G401 (cell line): ENCODE data around the gene CIART. TPM values are rescaled to one million over a fixed set of nuclear protein-coding genes. Genes with fewer than 3 reads are reported as not detected.

Experiments used
- DNase-seq: peaks from one replicate; pipeline ENCODE4 v3.0.0-alpha.2; 2015; ENCODE audit warnings: low spot score
- in situ Hi-C: cut with HindIII; loops from 2 replicates; pipeline ENCODE4 v1.10.0; 2016; ENCODE audit warnings: low sequenced_read_pairs, mixed read lengths
- total RNA-seq: library from RNA; depleted of rRNA; stranded (reverse); fragments of >200 nt; shearing (Covaris generic); gene quantifications from 2 replicates; pipeline ENCODE4 v1.2.3, GENCODE V29; 2014

The CIART gene
- total RNA-seq, 1 experiment from 2014 or later = 11.7 TPM

DNA sequence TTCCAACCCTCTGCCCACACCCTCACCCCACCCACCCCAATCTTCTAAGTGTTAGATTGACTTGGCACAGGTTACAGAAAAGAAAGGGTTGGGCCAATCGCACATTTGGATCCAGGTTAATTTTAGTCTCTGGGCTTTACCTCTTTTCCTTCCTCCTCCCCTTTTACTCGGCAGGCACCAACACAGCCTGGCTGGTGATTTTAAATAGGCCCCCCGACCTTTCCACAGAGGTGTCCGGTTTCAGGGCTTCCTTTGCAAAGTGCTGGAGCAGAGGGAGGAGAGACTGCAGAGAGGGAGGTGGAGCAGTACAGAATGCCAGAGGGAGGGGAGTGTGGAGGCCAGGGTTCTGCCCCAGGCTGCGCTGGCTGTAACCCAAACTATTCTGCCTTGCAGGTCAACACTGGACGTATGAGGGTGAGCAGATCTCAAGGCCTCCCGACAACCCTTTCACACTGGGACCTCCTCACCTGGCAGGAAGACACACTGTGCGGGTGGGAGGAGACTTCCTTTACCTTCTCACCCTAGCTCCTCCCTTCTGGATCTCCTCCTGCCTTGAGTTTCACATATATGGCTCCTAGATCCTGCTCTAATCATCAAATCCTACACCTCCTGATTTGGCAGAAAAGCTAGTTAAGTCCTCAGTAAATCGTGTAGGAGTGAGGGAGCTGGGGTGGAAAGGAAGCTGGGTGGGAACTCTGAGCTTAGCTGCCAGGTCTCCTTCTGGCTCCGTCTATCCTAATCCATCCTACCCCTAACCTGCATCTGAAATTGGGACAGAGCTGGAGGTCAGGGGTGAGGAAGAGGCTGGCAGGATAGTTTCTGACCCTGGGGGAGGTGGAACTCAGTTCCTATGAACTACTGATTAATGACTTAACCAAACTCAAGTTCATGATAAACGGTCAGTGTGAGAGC lies 22.3 kb upstream of the CIART start:
- in situ Hi-C loops = no loop called here
- peak; percentile 45 for DNase-seq

DNA sequence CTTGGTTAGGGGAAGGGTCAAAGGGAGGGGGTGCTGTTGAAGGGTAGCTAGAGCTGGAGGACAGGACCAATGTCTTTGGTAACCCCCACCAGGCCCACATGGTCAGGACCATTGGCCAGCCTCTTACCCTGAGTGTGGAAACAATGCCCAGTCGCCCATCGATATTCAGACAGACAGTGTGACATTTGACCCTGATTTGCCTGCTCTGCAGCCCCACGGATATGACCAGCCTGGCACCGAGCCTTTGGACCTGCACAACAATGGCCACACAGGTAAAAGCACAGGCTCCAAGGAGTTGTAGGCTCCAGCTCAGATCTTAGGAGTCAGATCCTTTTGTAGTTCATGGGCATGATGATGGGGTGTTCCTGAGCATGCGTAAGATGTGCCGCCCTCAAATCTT lies 21.0 kb upstream of the CIART start:
- in situ Hi-C loops = no loop called here
- no peak for DNase-seq

DNA sequence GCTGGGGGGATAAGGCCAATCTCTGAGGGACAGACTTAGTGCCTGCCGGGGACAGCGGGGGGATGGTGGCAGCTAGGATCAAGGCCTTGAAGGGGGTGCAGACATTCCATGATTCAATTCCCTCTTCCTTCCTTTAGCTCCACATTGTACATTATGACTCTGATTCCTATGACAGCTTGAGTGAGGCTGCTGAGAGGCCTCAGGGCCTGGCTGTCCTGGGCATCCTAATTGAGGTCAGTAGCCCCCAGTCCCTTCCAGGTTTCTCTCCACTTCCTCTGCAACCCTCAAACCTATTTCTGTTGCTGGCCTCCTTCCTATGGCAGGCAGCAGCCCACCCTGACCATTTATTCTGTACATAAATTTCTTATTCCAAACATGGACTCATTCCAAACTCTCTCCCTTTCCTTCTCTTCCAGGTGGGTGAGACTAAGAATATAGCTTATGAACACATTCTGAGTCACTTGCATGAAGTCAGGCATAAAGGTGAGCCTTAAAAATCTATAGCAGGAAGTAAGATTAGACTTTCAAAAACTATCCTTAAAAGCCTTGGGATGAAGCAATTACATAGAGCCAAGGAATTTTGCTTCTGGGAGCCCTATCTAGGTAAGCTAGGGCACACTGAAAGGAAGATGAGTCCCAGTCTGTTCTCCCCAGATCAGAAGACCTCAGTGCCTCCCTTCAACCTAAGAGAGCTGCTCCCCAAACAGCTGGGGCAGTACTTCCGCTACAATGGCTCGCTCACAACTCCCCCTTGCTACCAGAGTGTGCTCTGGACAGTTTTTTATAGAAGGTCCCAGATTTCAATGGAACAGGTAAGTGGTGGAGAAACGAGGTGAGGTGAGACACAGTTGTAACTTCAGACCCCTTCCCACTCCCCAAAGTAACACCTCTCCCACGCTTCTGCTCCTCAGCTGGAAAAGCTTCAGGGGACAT lies 19.7 kb upstream of the CIART start:
- no peak for DNase-seq
- in situ Hi-C loops = no loop called here

GRCh38 chr1:150263549-150263948 lies 18.8 kb upstream of the CIART start:
- in situ Hi-C loops = no loop called here

GRCh38 chr1:150267896-150268295 lies 14.5 kb upstream of the CIART start:
- DNase-seq = no peak
- in situ Hi-C loops = no loop called here

More at GRCh38 chr1:150263549-150263948, 18.8 kb upstream of the CIART start:
- DNase-seq = no peak

GRCh38 chr1:150268340-150268704 lies 14.0 kb upstream of the CIART start:
- DNase-seq = no peak
- in situ Hi-C loops = no loop called here

DNA sequence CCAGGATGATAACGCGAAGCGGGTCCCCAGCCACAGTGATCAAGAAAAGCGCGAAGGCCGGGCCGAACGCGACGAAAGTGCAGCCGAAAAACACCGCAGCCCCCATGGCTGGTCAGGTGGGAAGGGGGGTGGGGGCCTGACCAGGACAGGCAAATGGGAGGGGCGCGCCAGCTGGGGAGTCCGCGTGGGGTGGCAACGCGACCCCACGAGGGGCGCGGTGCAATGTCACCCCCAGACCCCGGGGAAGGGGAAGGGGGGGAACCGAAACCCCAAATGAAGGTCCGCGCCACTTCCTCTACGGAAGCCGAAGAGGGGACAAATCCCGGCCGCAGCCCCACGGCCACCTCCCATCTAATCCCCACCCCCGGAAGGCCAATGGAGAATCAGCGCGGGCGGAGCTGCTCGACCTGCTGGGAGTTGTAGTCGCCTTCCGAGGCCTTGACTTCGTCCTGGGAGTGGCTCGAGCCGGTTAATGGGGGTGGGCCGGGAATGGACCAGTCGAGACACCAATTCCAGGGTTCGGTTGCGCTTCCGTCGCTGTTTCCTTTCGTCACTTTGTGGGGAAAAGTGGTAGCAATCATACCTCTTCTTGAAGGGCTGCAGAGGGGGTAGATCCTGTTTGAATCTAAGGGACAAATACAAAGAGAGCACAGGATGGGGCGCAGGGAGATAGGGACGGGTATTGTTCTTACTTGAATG lies 13.5 kb upstream of the CIART start, which contains the start of gene APH1A:
APH1A (minus strand) TSS at position 312 of the 699 bp plus-strand sequence; CDS start at position 106, 206 bp downstream.
- in situ Hi-C loops = no loop called here
- peak; percentile 98 for DNase-seq

DNA sequence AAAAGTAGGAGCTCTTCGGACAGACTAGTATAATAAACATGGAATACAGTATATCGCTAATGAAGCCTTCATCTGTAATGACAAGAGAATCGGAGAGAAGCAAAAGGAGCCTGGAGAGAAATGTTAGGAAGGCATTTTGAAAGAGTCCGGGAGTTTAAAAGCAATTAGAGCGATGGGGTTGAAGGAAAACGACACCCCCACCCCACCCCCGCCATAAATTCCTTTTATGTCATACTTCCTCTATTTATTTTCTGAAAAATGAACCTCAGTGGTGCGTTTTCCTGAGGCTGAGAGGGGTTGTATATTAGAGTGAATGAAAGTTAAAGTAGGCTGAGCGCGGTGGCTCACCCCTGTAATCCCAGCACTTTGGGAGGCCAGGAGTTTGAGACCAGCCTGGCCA lies 12.9 kb upstream of the CIART start:
- in situ Hi-C loops = no loop called here
- DNase-seq = no peak

- DNase-seq = no peak
- in situ Hi-C loops = no loop called here
Measured at GRCh38 chr1:150271291-150271959, 10.9 kb upstream of the CIART start.

DNA sequence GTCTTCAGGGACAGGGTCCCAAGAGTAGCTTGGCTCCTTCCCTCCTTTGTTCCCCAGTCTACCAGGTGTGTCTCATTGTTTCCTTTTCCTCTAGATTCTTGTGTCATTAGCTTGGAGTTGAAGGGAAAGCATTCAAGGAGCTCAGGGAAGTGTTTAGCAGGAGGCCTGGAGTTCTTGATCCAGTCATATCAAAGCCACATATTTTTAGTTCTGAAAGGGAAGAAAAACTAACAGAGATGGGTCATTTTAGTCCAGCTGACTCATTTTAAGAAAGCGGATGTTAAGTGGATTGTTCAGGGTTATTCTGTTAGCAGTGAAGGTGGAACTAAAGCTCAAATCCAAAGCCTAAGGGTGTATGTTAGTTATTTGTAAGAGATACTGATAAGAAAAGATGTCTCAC lies 9.0 kb upstream of the CIART start:
- DNase-seq = no peak
- in situ Hi-C loops = no loop called here

DNA sequence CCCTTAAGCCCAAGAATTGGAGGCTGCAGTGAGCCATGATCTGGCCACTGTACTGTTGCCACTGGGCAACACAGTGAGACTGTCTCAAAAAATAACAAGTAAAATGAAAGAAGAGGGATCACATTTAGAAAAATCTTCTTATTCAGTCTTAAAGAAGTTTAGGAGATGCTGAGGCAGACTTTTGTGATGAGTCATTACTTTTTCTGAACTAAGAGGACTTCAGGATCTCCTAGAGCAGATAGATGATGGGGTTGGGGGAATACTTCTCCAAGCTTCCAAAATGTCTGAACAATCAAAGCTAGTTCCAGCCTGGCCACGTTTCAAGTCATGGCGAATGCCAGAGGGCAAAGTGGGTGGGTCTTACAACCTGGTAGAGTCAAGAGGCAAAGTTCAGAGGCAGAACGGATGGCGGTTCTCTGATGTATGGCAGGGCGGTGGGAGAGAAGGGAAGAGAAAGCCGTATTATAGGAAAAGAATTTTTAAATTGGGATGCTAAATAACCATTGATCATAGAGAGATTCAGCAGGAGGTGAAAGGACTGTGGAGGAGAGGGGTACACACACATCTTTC lies 2.1 kb upstream of the CIART start:
- in situ Hi-C loops = no loop called here
- no peak for DNase-seq

- peak; percentile 86 for DNase-seq
- in situ Hi-C loops = no loop called here
Measured at GRCh38 chr1:150281221-150281757, 1.1 kb upstream of the CIART start.

GRCh38 chr1:150282558-150282958 lies 204 bp downstream of the CIART start:
- DNase-seq = no peak
- in situ Hi-C loops = no loop called here

DNA sequence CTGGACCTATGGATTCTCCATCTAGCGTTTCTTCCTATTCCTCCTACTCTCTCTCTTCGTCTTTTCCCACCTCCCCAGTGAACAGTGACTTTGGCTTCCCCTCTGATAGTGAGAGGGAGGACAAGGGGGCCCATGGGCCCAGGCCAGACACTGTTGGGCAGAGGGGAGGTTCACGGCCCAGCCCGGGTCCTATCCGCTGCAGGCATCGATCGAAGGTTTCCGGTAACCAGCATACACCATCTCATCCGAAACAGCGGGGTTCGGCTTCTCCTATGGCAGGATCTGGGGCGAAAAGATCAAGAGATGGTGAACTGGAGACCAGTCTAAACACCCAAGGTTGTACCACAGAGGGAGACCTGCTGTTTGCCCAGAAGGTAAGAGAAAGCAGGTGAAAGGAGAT lies 906 bp downstream of the CIART start:
- no peak for DNase-seq
- in situ Hi-C loops = no loop called here

- in situ Hi-C loops = no loop called here
- DNase-seq = no peak
Measured at GRCh38 chr1:150288382-150288781, 6.0 kb downstream of the CIART start.

DNA sequence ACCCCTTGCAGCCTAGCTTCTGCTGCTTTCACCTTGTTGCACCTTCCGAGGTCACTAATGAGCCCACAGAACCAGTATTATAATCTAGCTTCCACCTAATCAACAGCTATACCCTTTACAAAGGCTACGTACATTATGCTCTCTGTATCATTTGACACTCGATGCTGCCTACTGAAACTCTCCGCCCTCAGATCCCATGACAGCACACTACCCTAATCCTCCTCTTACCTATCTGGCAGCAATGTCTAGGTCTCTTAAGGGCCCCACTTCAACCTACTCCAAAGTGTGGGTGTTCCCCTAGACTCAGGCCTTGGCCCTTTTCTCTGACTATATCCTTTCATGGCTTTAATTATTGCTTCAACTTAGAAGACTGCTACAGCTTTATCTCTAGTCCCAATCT lies 6.5 kb downstream of the CIART start:
- no peak for DNase-seq
- in situ Hi-C loops = no loop called here

- DNase-seq = peak; percentile 97
- in situ Hi-C loops = no loop called here
Measured at GRCh38 chr1:150293433-150294253, 11.3 kb downstream of the CIART start, which contains the start of gene MRPS21. Gene MRPS21, plus strand, starts transcription at chr1:150293861. Its CDS starts 506 bp downstream, at chr1:150294367.
